SKM-1 (cell line): ENCODE data around the gene SYNE1.
"Not testable (repeated sequence)": the region's sequence is repeated elsewhere in the genome, so short reads cannot be mapped to it uniquely, and the experiment has no call there.

Experiments
- DNase-seq: peaks from one replicate; lab custom pipeline; 2025; ENCODE audit not compliant: unreplicated experiment; lab: John Stamatoyannopoulos, UW

SYNE1 gene

DNA sequence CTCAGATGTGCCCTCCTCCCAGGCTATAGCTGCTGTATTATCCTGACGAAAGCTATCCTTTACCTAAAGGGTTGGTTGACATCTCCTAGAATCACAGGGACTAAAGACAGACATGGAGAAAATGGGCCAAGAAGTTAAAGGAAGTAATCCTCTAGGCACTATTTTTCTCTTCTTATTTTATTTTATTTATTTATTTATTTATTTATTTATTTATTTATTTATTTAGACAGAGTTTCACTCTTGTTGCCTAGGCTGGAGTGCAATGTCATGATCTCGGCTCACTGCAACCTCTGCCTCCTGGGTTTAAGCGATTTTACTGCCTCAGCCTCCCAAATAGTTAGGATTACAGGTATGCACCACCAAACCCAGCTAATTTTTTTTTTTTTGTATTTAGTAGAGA is 309.0 kb downstream of the SYNE1 start:
- DNase-seq: not testable (repeated sequence)

DNA sequence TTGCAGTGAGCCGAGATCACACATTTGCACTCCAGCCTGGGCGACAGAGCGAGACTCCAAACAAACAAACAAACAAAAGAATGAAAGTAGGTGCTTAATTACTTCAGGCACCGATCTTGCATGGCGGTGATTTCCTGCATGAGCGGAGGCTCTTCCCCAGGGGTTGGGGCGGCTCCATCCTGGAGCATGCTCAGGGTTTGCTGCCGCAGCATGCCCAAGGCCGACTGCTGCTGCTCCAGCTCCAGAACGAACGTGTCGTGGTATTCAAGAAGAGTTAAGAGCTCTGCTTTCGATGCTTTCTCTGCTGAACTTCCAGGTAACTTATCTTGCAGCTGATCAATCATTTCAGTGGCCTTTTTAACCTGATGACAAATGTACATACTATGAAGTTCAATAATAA is 313.8 kb downstream of the SYNE1 start:
- DNase-seq: no peak

DNA sequence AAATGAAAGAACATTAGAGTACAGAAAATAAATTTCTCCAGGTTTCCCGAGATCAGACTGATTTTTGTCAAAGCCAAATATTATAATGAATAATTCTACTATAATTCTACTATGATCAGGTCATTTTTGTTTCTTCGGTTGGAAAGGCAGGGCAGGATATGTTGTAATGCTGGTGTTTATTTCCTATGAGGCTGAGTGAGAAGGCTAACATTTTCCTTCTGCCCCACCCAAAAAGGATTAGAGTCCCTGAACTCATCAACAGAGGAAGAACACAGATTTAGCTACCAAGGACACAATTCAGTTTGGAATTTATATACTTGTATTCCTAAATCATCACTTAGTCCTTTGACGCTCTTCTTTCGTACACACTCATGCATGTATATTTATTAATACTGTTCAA is 318.9 kb downstream of the SYNE1 start:
- DNase-seq: no peak

DNA sequence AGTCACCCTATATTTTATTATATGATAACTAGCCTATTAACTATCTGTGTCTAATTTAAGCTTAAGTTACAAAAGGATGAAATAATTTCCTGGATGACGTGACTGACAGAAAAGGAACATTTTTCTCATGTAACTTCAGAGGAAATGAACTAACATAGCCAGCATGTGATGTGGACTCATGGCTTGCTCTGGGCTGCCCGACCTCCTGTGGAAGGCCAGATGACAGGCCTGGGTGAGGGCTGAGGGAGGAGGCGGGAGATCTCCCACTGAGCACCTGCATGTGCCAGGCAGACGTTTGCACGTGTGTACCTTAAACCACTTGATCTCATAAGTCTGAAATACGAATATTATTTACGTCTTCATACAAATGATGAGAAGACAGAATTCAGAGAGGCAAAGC is 321.1 kb downstream of the SYNE1 start:
- DNase-seq: no peak

DNA sequence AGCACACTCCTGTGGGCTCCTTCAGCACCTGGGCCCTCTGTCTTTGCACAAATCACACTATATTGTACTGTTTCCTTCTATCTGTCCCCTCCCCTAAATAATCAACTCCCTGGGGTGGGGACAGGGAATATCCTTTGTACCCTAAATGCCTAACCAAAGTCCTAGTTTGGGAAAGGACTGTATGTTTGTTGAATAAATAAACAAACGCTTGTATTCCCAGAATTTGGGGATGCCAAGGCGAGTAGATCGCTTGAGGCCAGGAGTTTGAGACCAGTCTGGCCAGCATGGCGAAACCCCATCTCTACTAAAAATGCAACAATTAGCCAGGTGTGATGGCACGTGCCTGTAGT is 322.7 kb downstream of the SYNE1 start:
- DNase-seq: no peak

DNA sequence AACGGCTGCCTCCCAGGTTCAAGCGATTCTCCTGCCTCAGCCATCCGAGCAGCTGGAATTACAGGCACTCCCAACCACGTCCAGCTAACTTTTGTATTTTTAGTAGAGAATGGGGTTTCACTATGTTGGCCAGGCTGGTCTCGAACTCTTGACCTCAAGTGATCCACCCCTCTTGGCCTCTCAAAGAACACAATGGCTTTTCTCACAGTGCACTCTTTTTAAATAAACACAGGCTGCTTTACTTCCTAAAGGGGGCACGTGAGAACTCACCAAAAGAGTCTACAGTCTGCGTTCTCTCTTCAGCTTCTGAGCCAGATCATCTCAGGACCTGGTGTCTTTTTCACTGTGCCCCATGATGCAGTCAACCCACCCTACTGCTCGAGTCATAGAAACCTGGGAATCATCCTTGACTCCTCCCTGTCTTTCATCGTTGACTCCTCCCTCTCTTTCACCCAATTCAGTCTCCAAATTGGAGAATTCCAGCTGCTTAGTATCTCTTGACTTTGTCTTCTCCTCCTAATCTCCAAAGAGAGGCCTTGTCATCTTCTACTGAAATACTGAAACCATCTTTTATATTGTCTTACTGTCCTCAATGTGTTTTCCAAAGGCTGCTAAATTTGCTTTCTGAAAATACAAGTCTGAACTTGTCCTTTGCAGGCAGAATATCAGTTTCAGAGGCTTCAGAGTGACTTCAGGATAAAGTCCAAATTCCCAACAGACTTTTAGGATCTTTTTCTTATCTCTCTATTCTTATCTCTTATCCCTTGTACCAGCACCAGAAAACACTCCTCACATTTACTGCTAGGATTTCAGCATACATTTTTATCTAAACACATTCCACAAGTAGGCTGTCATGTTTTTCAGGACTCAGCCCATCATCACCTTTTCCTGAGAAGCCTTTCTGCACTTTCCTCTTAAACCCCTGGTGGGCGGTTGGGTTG is 323.4 kb downstream of the SYNE1 start:
- no peak for DNase-seq

DNA sequence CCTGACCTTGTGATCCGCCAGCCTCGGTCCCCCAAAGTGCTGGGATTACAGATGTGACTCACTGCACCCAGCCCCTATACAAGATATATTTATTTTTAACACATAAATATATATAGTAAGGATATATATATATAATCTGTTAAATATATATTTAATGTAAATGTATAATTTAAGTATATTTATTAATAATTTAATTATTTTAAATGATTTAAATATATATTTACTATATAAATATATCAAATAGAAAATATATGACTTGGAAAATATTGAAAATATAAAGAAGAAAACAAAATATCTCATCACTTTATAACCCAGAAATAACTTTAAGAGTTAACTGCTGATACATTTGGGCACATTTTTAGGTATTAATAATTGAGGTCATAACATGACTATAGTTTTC is 324.7 kb downstream of the SYNE1 start:
- DNase-seq: no peak

DNA sequence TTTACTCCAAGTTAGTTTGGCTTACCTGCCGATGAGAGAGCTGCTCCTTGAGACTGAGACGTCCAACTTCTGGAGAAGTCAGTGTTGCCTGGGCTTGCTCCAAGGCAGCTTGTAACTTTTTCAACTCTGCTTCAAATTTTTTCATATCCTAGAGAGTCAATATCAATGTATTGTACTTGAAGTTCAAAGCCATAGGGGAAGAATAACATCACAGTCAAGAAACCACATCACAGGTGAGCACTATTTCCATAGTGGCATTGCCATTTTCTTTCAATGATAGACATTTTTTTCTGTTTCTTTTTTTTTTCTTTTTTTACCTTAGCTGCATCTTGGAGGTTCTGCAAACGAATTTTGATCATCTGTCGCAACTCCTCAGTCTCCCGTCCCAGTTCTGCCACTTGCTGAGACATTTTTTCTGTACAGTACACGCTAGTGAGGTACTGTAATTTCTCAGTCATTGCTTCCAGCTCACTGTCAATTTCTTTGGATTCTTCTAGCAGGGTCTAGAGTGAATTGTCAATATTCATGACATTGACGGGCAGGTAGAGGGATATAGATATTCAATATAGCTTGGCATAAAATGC is 326.7 kb downstream of the SYNE1 start:
- no peak for DNase-seq

DNA sequence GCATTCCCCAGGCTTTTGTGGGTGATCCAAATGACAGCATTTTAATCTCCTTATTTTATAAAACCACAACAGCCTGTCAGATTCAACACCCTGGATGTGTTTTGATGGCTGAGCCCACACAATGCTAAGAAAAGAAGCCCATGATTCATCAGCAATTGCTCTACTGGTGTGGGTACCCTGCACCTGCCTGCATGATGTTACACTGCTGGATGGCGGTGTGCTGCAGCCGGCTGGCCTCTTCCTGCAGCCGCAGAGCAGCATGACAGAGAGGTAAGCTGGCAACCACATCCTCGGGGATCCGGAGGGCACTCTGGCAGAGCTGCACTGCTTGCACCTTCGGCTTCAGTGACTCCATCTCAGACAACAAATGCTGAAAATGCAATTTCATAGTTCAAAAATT is 327.5 kb downstream of the SYNE1 start:
- no peak for DNase-seq

DNA sequence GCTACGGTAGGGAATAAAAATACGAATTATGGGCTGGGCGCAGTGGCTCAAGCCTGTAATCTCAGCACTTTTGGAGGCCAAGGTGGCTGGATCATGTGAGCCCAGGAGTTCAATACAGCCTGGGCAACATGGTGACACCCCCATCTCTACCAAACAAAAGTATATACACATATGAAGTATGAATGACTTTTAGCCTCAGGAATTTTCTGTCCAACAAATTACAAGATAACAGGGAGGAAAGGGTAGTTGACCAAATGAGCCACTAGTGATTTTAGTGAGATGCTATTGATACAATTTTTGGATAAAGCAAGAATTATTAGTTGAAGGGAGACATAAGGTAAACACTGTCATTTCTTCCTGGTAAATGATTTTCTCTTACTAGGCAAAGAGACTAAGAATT is 328.2 kb downstream of the SYNE1 start:
- DNase-seq: no peak

DNA sequence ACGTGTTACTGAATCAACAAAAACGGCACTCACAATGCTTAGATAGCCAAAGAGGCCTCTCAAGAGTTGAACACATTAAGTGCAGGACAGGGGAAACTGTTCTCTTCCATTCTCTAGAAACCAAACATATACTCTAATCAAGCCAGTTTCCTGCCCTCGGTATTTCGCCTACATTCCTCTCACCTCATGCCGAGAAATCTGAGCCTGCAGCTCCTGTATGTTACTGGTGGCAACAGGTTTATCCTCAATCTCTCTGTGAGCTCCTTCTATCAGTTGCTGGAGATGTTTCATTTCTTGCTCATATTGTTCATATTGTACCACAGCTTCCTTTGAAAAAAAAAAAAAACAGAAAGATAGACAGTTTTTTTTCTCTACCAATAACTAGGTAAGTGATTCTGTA is 328.9 kb downstream of the SYNE1 start:
- no peak for DNase-seq

DNA sequence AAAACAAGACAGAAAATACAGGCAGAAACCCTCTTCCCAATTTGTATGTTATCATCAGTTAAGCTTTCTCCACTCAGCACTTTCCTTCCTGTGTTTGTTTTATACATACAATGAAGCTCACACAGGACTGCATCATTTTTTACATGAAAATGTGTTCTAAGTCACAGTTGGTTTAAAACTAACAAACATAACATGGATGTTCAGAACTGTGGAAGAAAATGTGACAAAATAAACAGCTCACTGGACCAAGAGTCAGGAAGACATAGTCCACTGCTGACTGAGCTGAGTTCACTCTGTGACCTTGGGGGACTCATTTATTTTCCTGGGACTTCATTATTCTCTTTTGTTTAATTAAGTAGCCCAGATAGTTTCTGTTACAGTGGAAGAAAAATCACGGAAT is 331.5 kb downstream of the SYNE1 start:
- DNase-seq: no peak

DNA sequence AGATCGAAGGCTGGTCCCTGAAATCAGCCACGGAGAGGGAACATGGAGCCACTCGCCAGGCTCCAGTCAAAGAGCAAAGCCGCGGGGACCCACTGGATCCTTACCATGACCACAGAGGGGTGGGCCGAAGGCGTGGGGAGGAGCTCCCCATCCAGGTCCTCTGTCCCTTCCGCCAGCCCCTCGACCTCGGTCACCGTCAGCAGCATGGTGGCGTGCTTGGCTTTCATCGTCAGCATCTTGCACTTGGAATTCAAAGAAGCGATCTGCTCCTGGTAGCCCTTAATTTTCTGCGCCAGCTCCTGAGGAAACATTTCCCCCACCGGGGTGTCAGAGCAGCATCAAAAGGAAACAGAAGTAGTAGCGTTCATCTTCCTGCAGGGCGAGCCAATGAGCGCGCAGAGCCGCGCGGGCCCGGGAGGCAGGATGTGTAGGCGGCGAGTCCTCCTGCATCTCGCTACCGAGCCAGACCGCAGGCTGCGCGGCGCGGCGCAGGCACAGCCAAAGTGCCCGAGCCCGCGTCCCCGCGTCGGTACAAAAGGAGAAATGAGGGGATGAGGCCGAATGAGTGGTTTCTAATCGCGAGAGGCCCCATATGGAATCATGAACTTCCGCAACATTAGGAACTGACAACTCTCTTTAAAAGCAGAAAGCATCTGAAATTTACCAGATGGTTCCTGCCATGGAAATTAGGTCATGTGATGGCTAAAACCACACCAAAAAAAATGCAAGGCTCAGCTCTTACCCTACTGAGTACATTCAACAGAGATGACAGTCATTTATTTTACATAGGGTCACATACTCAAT is 335.2 kb downstream of the SYNE1 start:
- DNase-seq: peak; percentile 86

DNA sequence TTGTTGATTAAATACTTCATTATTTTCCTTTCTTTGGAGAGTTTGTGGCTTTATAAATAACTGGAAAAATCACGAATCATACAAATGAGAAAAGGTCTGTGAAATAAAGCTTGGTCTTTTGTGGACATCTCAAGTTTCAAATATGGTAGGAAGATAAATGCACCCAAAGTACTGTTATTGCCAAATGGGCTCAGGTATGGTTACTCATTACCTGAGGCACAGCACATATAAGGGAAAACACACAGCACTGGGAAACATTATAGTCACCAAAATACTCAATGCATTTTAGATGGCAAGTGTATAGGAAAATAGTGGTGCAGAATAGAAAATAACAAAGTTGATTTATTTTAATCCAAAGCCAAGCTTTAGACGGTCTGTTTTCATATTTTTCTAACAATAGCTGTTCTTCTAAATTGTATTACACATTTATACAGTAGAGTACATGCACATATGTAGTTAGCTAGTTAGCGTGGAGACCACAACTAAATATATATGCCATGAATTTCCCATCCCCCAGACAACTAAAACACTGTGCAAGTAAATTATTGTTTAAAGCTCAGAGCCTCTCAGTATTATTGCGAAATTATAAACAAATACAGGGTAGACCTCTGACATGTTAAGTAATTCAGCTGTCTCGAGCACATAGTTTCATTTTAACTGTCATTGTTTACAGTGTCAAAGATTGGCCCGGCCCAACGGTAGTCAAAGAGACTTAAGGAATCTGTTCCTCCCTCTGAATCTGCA is 336.0 kb downstream of the SYNE1 start:
- DNase-seq: no peak

DNA sequence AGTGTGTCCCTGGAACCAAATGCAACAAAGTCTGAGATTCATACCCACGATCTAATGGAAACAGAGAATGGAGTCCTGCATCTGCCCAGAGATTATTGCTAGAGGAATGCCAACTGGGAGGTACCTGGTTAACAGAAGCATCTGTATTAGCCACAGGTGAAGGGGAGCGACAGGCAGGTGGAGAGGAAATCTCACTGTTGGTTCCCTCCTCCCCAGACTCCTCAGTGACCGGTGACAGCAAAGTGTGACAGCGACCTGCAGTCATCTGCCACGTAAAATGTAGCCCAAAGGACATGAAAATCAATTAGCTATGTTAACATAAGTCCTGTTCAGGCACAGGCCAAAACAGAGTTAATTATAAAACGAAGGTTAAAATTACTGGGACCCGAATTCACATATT is 336.6 kb downstream of the SYNE1 start:
- DNase-seq: no peak

DNA sequence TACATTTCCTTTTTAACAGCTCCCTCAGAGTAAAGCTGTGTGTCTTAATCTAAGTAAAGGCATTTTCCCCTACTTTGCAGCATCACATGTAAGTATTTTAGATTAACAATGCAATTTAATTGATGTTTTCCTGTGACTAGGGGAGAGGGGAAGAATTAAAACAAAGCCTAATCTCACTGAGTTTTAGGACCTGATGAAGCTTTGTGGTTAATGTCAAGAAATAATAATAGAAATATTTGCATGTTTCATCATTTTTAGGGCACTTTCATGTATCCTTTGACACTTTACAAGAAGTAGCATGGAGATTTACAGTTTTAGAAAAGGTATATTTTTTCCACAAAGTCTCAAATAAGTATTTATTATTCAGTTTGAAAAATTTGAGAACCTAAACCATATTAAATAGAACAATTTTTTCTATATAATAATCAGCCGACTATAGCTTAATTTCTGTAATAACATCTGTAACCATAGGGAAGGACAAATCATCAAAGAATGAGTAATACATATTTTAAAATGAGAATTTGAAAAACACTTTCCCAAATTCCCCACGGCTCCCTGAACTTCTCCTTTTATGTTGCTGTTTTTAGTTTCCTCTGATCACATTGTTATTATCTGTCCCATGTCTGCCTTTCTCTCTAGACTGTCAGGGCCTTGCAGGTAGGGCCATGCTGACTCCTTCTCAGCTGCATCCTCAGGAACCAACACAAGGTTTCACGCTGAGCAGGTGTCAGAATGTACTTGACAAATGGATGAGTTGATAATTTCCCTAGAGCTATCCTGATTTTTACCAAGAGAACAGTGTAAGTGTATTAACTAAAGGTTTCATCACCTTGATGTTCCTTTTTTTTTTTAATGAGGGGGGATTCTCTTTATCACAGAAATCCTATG is 338.1 kb downstream of the SYNE1 start:
- DNase-seq: no peak

DNA sequence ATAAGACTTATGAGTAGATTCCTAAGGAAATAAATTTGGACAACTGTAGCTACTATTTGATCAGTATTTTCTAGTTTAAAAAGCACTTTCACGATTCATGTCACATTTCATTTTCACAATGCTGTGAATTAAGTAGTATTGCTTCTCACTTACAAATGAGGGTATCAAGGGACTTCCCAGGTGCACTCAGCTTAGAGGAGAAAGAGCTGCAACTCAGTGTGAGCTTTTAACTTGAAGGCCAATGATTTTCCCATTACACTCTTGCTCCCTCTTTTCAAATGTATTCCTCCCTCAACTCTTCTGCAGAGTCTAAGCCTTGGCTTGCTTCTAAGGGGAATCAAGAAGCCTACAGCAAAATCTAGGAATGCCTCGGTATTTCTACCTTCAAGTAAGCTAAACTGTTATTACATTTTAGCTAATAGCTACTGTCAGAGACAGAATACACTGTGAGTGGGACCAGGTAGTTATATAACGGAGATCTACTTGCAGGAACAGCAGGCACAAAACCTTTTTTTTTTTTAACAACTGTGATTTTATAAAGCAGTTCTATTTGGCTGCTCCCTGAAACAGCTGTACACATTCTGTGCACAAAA is 339.0 kb downstream of the SYNE1 start:
- DNase-seq: no peak

DNA sequence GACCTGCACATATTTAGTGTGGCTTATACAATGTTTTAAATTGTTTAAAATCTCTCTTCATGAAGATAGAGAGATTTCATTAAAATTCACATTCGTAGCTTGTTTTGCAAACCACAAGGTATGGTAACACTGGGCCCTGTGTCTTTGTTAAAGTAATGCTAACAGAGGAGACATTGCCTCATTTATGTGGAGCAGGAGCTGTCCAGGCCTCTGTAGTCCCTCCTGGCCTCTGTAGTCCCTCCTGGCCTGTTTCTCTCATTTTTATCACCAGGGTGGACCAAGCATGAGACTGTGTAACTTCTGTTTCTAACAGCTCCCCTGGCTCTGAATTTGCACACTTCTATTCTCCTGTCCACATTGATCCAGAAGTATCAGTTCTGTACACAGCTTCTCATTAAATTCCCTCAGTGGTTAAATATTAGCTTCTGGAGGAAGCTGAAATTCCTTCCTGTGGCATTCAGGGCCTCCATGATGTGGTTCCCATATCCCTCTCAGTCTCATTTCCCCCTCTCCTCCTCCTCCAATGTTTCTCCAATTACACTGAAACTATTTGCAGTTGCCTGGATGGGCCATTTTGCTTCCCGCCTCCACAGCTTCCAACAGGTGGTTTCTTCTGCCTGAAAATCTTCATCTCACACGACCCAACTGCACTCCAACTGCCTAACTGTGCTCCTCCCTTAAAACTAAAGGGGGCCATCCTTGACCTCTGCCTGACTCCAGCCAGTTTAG is 340.4 kb downstream of the SYNE1 start:
- no peak for DNase-seq

DNA sequence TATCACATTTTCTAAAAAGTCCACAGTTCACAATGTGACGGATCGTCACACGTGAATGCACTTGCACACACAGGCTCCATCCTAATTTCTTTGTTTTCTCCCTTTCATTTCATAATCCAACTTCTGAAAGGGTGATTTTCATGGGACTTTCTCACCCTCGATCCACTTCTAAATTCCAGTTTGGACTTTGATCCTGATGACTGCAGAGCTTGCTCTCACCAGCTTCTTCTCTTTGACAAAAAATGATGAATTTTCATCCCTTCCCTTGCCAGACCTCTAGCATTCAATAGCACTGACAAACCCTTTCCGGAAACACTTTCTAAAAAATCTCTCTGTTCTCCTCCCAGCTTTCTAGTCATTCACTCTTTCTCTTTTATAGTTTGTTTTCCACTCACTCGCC is 341.2 kb downstream of the SYNE1 start:
- no peak for DNase-seq
